HepG2 (cell line): ENCODE measurements around the gene IP6K3. TPM values are rescaled to one million over a fixed set of nuclear protein-coding genes. Genes with fewer than 3 reads are reported as not detected.
A peak's percentile ranks its signal among the peaks of the same experiment; 100 is the strongest.

Experiments used
- ATAC-seq: fragments of 200-7000 bp; cut with Tn5 transposase; 3 replicates; pipeline ENCODE4 v1.9.1; 2020; ENCODE audit warnings: mild to moderate bottlenecking, moderate library complexity
- BruUV-seq: library from RNA; stranded (reverse); fragments of 400-500 nt; replicated peaks from 2 replicates; lab custom pipeline; 2021; lab: Mats Ljungman, UMichigan
- CTCF ChIA-PET: fragments of 300-600 bp; formaldehyde crosslinking; extraction: SDS; loops from one replicate; lab custom pipeline; 2021; ENCODE audit warnings: low total read pairs, inconsistent platforms, low intra/inter-chr PET ratio; lab: Yijun Ruan, JAX
- POLR2A ChIA-PET: fragments of 350-600 bp; sonication (Branson Sonifier 250); formaldehyde crosslinking; loops from one replicate; lab custom pipeline; 2020; ENCODE audit warnings: antibody characterized with exemption, inconsistent platforms; lab: Yijun Ruan, JAX
- DNase-seq: peaks from one replicate; pipeline ENCODE4 v3.0.0-alpha.2; 2015; ENCODE audit warnings: low spot score
- FAIRE-seq: peaks from 3 replicates; lab custom pipeline; 2011; peaks lifted over from hg19 to GRCh38; lab: Jason Lieb, UNC
- H2AFZ ChIP-seq: one replicate; pipeline ENCODE4 v1.6.1; 2011; ENCODE audit warnings: low read length, inconsistent platforms
- H3K27ac ChIP-seq: fragments of 300-600 bp; 3 replicates; pipeline ENCODE4 v1.8.0; 2011; ENCODE audit warnings: mixed run types, mild to moderate bottlenecking, mixed read lengths, low read length, inconsistent platforms; ENCODE audit not compliant: insufficient read depth; ENCODE audit errors: extremely low read length
- H3K27me3 ChIP-seq, 2 experiments: fragments of 200-600 bp in 1 of 2; 2 replicates in 1 of 2; 3 replicates in 1 of 2; pipeline versions ENCODE4 v1.6.0 to v1.8.0; 2011; ENCODE audit warnings: low read length in 2 of 2, mild to moderate bottlenecking in 2 of 2, moderate library complexity in 2 of 2, inconsistent platforms in 1 of 2; ENCODE audit not compliant: insufficient read depth in 2 of 2, control insufficient read depth in 1 of 2
- H3K36me3 ChIP-seq, 2 experiments: fragments of 200-600 bp in 1 of 2; replicated peaks in 1 of 2; 2 replicates in 1 of 2; 3 replicates in 1 of 2; pipeline versions ENCODE4 v1.5.1 to v1.8.0; 2011; ENCODE audit warnings: low read length in 2 of 2, inconsistent platforms in 1 of 2; ENCODE audit not compliant: insufficient read depth in 2 of 2, control insufficient read depth in 1 of 2
- H3K4me1 ChIP-seq: 2 replicates; pipeline ENCODE4 v1.5.1; 2012; ENCODE audit warnings: low read length, inconsistent platforms; ENCODE audit not compliant: insufficient read depth
- H3K4me2 ChIP-seq: 2 replicates; pipeline ENCODE4 v1.6.0; 2011; ENCODE audit warnings: low read depth, low read length, inconsistent platforms
- H3K4me3 ChIP-seq, 3 experiments: fragments of 200-600 bp in 1 of 3; sonication (generic), shearing (Covaris generic) in 1 of 3; replicated peaks in 1 of 3; 2 replicates each; pipeline ENCODE4 v1.5.1; 2011 to 2016; ENCODE audit warnings: low read length in 3 of 3, inconsistent platforms in 2 of 3, low read depth in 2 of 3, mild to moderate bottlenecking in 2 of 3, control low read depth in 1 of 3, mixed read lengths in 1 of 3; ENCODE audit not compliant: insufficient read depth in 1 of 3
- H3K79me2 ChIP-seq: one replicate; pipeline ENCODE4 v1.6.1; 2011; ENCODE audit warnings: low read length, inconsistent platforms; ENCODE audit not compliant: insufficient read depth
- H3K9ac ChIP-seq: 2 replicates; pipeline ENCODE4 v1.6.0; 2011; ENCODE audit warnings: mild to moderate bottlenecking, low read depth, low read length, inconsistent platforms; ENCODE audit not compliant: insufficient read depth
- H3K9me3 ChIP-seq: 2 replicates; pipeline ENCODE4 v1.5.1; 2012; ENCODE audit warnings: mild to moderate bottlenecking, low read length
- H4K20me1 ChIP-seq: 2 replicates; pipeline ENCODE4 v1.6.0; 2011; ENCODE audit warnings: inconsistent platforms, mild to moderate bottlenecking, low read length, moderate library complexity; ENCODE audit not compliant: insufficient read depth
- ELF3 ChIP-seq: IDR thresholded peaks from 2 replicates; pipeline ENCODE4 v1.6.1; 2016; ENCODE audit warnings: missing genetic modification reagents, missing compliant biosample characterization
- ETV5 ChIP-seq: IDR thresholded peaks from 2 replicates; pipeline ENCODE4 v1.6.1; 2018; ENCODE audit warnings: missing biosample characterization, missing genetic modification reagents, inconsistent platforms, borderline replicate concordance
- FOSL2 ChIP-seq: sonication (generic); formaldehyde crosslinking; IDR thresholded peaks from 2 replicates; pipeline ENCODE4 v1.4.0; 2020; ENCODE audit warnings: missing genetic modification reagents
- HNF4G ChIP-seq, 2 experiments: sonication (generic) in 1 of 2; formaldehyde crosslinking in 1 of 2; IDR thresholded peaks; 2 replicates each; pipeline versions ENCODE4 v1.4.0 to v1.6.1; 2011 to 2020; ENCODE audit warnings: borderline replicate concordance in 2 of 2, low read depth in 2 of 2, mild to moderate bottlenecking in 2 of 2, low read length in 1 of 2, missing genetic modification reagents in 1 of 2, moderate library complexity in 1 of 2
- MAFK ChIP-seq, 2 experiments: IDR thresholded peaks in 1 of 2; conservative IDR thresholded peaks in 1 of 2; 2 replicates each; pipeline ENCODE4 v1.6.1; 2011; ENCODE audit warnings: improper control_type of control experiment in 2 of 2, low read length in 2 of 2
- MIXL1 ChIP-seq: IDR thresholded peaks from 2 replicates; pipeline ENCODE4 v1.6.1; 2016
- NR2F6 ChIP-seq, 2 experiments: IDR thresholded peaks; 2 replicates each; pipeline ENCODE4 v1.6.1; 2016; ENCODE audit warnings: antibody characterized with exemption in 1 of 2, mild to moderate bottlenecking in 1 of 2
- XRCC5 ChIP-seq: fragments of 200-400 bp; formaldehyde crosslinking; optimal IDR thresholded peaks from 2 replicates; pipeline ENCODE3; 2017; ENCODE audit warnings: mild to moderate bottlenecking, low read length
- WGBS: methylation state at CpG from one replicate; pipeline ENCODE4 v1.1.6; 2017; ENCODE audit warnings: low lambda C conversion rate; 5-methylcytosine and 5-hydroxymethylcytosine counted together
- in situ Hi-C: cut with HindIII; loops from 2 replicates; pipeline ENCODE4 v1.10.0; 2017; ENCODE audit warnings: low pct_unique_long_range_greater_than_20kb; ENCODE audit not compliant: extremely low pct_ligation_motif_present
- intact Hi-C: fragments of 100-400 bp; cut with micrococcal nuclease; formaldehyde crosslinking; loops from one replicate; pipeline ENCODE4 v1.10.0; 2022; ENCODE audit not compliant: unreplicated experiment
- polyA plus RNA-seq, 8 experiments: library from polyadenylated mRNA; depleted of rRNA in 3 of 8; stranded (reverse) in 7 of 8; unstranded in 1 of 8; fragments of >200 nt; fragmentation: Illumina TruSeq in 4 of 8; extraction: Trizol in 4 of 8; gene quantifications; 2 replicates each; pipeline versions ENCODE4 v1.2.1 to v1.2.3, GENCODE V29; 2011 to 2016; ENCODE audit warnings: low read depth in 4 of 8, missing spikeins in 1 of 8, mixed read lengths in 1 of 8; ENCODE audit not compliant: insufficient read depth in 1 of 8
- total RNA-seq, 5 experiments: library from RNA; depleted of rRNA; stranded (reverse); fragments of >200 nt; fragmentation: Illumina TruSeq; extraction: Trizol; gene quantifications; 2 replicates each; pipeline ENCODE4 v1.2.3, GENCODE V29; 2016; ENCODE audit warnings: low read depth in 1 of 5
- TF ChIP-seq, protein P1 (sequence below): sonication (generic); formaldehyde crosslinking; IDR thresholded peaks from 2 replicates; pipeline ENCODE4 v1.8.0; 2022; ENCODE audit warnings: mild to moderate bottlenecking, missing genetic modification reagents, moderate library complexity
- TF ChIP-seq, protein P2 (sequence below): sonication (generic); formaldehyde crosslinking; IDR thresholded peaks from 2 replicates; pipeline ENCODE4 v1.4.0; 2020; ENCODE audit warnings: missing genetic modification reagents
- TF ChIP-seq, protein P3 (sequence below): sonication (generic); formaldehyde crosslinking; IDR thresholded peaks from 2 replicates; pipeline ENCODE4 v1.4.0; 2020; ENCODE audit warnings: missing genetic modification reagents, low read depth, mild to moderate bottlenecking, borderline replicate concordance
- TF ChIP-seq, protein P4 (sequence below): sonication (generic); formaldehyde crosslinking; IDR thresholded peaks from 2 replicates; pipeline ENCODE4 v1.5.1; 2020; ENCODE audit warnings: missing genetic modification reagents, mild to moderate bottlenecking, borderline replicate concordance

Gene IP6K3
- total and polyA plus RNA-seq, 2 of the 13 experiments (the other 11 are each of a cell fraction or from before 2014, with no cell fraction given): 0.11 to 0.18 TPM

DNA sequence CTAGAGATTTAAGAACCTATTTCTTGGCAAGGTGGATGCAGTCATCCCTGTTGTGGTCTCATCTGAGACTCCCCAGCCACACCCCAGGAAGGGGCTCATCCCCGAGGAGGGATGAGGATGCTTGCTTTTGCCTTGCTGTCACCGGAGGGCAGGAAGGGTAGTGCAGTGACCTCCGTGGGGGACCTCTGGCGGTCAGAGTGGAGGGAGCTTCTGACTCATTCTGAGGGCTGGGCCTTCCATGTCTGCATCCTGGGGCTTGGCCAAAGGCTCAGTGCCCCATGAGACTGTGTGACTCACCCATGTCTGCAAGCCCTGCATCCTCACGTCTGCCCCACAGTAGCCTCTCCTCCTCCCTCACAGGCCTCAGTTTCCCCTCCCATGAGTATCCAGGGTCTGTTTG, 73.9 kb downstream of the IP6K3 start (continued):
- TF ChIP-seq, protein P1, sequence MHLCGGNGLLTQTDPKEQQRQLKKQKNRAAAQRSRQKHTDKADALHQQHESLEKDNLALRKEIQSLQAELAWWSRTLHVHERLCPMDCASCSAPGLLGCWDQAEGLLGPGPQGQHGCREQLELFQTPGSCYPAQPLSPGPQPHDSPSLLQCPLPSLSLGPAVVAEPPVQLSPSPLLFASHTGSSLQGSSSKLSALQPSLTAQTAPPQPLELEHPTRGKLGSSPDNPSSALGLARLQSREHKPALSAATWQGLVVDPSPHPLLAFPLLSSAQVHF (CRISPR knock-in tag): no peak
- peak; percentile 41; the same call in 1 of the 2 replicates for TF ChIP-seq ELF3
- TF ChIP-seq MIXL1 (CRISPR knock-in tag): 0 out of 2 replicates have a peak, but pooled peaks have one; percentile 14
- TF ChIP-seq NR2F6 (IDR thresholded peaks at IDR 0.05): no peak
- TF ChIP-seq NR2F6 (CRISPR knock-in tag; IDR thresholded peaks at IDR 0.05): peak; percentile 51; the same call in 1 of the 2 replicates
- peak; percentile 92 for TF ChIP-seq FOSL2 (CRISPR knock-in tag)
- TF ChIP-seq ETV5: peak; percentile 57; the same call in 1 of the 2 replicates
- TF ChIP-seq, protein P2, sequence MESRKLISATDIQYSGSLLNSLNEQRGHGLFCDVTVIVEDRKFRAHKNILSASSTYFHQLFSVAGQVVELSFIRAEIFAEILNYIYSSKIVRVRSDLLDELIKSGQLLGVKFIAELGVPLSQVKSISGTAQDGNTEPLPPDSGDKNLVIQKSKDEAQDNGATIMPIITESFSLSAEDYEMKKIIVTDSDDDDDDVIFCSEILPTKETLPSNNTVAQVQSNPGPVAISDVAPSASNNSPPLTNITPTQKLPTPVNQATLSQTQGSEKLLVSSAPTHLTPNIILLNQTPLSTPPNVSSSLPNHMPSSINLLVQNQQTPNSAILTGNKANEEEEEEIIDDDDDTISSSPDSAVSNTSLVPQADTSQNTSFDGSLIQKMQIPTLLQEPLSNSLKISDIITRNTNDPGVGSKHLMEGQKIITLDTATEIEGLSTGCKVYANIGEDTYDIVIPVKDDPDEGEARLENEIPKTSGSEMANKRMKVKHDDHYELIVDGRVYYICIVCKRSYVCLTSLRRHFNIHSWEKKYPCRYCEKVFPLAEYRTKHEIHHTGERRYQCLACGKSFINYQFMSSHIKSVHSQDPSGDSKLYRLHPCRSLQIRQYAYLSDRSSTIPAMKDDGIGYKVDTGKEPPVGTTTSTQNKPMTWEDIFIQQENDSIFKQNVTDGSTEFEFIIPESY: peak; percentile 44; the same call in 1 of the 2 replicates

DNA sequence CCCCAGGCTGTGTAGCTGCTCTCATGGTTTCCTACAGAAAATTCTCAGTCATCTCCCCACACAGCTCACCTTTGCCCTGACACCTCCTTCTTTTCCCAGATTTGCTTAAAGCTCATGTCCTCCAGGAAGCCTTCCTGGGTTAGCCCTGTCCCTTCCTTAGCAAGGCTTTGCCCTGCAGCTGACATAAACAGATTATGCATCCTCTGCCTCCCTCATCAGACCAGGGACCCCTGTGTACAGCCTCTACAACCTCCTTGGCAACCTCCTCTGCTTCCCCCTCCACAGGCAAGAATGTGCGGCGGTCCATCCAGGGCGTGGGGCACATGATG, 75.0 kb downstream of the IP6K3 start:
- DNase-seq (no peak), FAIRE-seq (no peak), ATAC-seq (no peak)
- intact Hi-C loops: loop anchor here (1.0 kb wide), 1 partner anchor 81 kb away; no protein-coding TSS in a partner anchor
- no peak for TF ChIP-seq NR2F6 (IDR thresholded peaks at IDR 0.05)
- TF ChIP-seq NR2F6 (CRISPR knock-in tag; IDR thresholded peaks at IDR 0.05): no peak
- TF ChIP-seq, protein P3, sequence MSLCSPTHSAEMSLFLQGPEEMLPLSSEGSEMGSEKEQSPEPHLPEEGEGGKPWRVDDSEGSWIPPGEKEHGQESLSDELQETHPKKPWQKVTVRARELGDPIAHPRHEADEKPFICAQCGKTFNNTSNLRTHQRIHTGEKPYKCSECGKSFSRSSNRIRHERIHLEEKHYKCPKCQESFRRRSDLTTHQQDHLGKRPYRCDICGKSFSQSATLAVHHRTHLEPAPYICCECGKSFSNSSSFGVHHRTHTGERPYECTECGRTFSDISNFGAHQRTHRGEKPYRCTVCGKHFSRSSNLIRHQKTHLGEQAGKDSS (CRISPR knock-in tag): no peak
- TF ChIP-seq XRCC5: no peak
- TF ChIP-seq, protein P4, sequence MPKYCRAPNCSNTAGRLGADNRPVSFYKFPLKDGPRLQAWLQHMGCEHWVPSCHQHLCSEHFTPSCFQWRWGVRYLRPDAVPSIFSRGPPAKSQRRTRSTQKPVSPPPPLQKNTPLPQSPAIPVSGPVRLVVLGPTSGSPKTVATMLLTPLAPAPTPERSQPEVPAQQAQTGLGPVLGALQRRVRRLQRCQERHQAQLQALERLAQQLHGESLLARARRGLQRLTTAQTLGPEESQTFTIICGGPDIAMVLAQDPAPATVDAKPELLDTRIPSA (CRISPR knock-in tag): no peak
- TF ChIP-seq MAFK (conservative IDR thresholded peaks at IDR 0.05 in 1 of 2, IDR thresholded peaks at IDR 0.05 in 1 of 2; ENCODE audit: low read length in 2 of 2): no peak
- TF ChIP-seq HNF4G (IDR thresholded peaks at IDR 0.05; ENCODE audit: borderline replicate concordance, low read depth, low read length): no peak
- no peak for TF ChIP-seq HNF4G (CRISPR knock-in tag; IDR thresholded peaks at IDR 0.05; ENCODE audit: borderline replicate concordance, low read depth)
- H3K79me2 ChIP-seq: no peaks in the 10 kb centered on the region
- in situ Hi-C loops: loop anchor here (5.0 kb wide), 1 partner anchor 84 kb away; no protein-coding TSS in a partner anchor
- H3K4me3 ChIP-seq: no peak overlapping the region
- H2AFZ ChIP-seq: no peak overlapping the region
- H3K9me3 ChIP-seq: no peaks in the 10 kb centered on the region
- H4K20me1 ChIP-seq: no peaks in the 10 kb centered on the region
- no peak overlapping the region for H3K4me2 ChIP-seq
- no peaks in the 10 kb centered on the region for H3K27me3 ChIP-seq
- no peaks in the 10 kb centered on the region for H3K4me1 ChIP-seq
- H3K9ac ChIP-seq: no peak overlapping the region
- WGBS: 97% methylated on average over 3 of the region's 3 CpGs
- H3K36me3 ChIP-seq: peaks cover 0 to 4% of the 10 kb centered on the region in 2 experiments; a peak in 3 of 5 replicates
- H3K27ac ChIP-seq: no peak overlapping the region
- ChIA-PET POLR2A (no interaction called here), CTCF (interaction anchor here (2.2 kb wide), 1 partner anchor 82 kb away, joined by 23 read pairs; no protein-coding TSS in a partner anchor)
- no TSS peak for BruUV-seq
